ENCODE data around the gene TNFAIP3. TPM values are rescaled to one million over a fixed set of nuclear protein-coding genes. Genes with fewer than 3 reads are reported as not detected.

TNFAIP3 gene
- total and polyA plus RNA-seq, 2 of the 8 experiments (the other 6 are each of a cell fraction or from before 2014, with no cell fraction given), result 1.6 to 2.0 TPM

DNA sequence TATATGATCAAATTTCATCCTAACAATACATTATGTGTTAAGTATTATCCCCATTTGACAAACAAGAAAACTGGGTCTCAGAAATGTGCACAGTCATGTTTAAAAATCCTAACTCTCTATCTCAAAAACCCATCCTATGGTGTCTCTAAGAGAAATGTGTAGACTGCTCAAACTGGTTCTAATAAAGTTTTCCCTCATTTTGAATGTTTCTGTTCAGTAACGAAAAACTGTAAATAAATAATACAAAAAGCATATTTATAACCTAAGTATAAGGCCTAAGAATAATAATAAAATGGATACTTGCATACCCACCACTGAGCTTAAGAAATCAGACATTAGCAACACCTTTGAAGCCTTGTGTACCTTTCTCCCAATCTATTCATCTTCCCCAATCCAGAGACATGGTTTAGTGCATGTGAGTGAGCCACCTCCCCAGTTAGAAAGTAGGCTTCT lies 39.0 kb downstream of the TNFAIP3 start:
- CTCF ChIA-PET (ENCODE audit: partially characterized antibody), result no interaction called here
- H3K79me1 ChIP-seq (ENCODE audit: low read depth, low read length), result no peaks in the 10 kb centered on the region
- no peak overlapping the region for H2BK20ac ChIP-seq (ENCODE audit: low read length)
- TF ChIP-seq POU5F1 (IDR thresholded peaks at IDR 0.05; ENCODE audit: low read depth, low read length), result no peak
- no peak for TF ChIP-seq SP1 (IDR thresholded peaks at IDR 0.05; ENCODE audit: low read depth, low read length)
- no peak for TF ChIP-seq JUND (IDR thresholded peaks at IDR 0.05; ENCODE audit: low read length)
- TF ChIP-seq MAFK (IDR thresholded peaks at IDR 0.05; ENCODE audit: low read depth, low read length), result no peak
- no peak for TF ChIP-seq TBP (IDR thresholded peaks at IDR 0.05; ENCODE audit: low read depth, low read length)
- no peak for TF ChIP-seq ZNF274 (IDR thresholded peaks at IDR 0.05; ENCODE audit: borderline replicate concordance, extremely low read depth, low read length)
- TF ChIP-seq SIN3A (conservative IDR thresholded peaks at IDR 0.05 in 1 of 2, IDR thresholded peaks at IDR 0.05 in 1 of 2; ENCODE audit: low read depth in 1 of 2, low read length in 2 of 2), result no peak
- TF ChIP-seq RNF2 (IDR thresholded peaks at IDR 0.05; ENCODE audit: borderline replicate concordance, low read depth, low read length, missing control alignments, poor library complexity, severe bottlenecking), result no peak
- TF ChIP-seq POLR2A (IDR thresholded peaks at IDR 0.05; ENCODE audit: control extremely low read depth in 1 of 2, low read depth in 2 of 2, low read length in 2 of 2), result no peak

More for the DNA sequence above, 39.0 kb downstream of the TNFAIP3 start:
- DNase-seq (ENCODE audit: low read depth in 1 of 2, low spot score in 2 of 2), result no peak
- H3K56ac ChIP-seq (replicated peaks; ENCODE audit: insufficient read length, low read depth, low read length), result no peak overlapping the region
- no peak overlapping the region for H4K5ac ChIP-seq (ENCODE audit: insufficient read length, low read depth, low read length)
- H3K9me3 ChIP-seq (ENCODE audit: insufficient read depth in 2 of 2, low read depth in 1 of 2, low read length in 1 of 2), result no peaks in the 10 kb centered on the region
- H3K4me1 ChIP-seq (replicated peaks in 1 of 4; ENCODE audit: control insufficient read depth in 3 of 4, insufficient read depth in 4 of 4, low read length in 3 of 4), result no peaks in the 10 kb centered on the region
- no peak overlapping the region for H3K27ac ChIP-seq (ENCODE audit: low read depth, low read length)
- no peak overlapping the region for H2AK5ac ChIP-seq (ENCODE audit: low read depth, low read length)
- no peak for FAIRE-seq
- POLR2A ChIA-PET (ENCODE audit: partially characterized antibody), result no interaction called here
- H3K4me3 ChIP-seq (ENCODE audit: extremely low read depth in 1 of 4, insufficient read depth in 2 of 4, low read depth in 3 of 4, low read length in 4 of 4), result no peak overlapping the region
- H3K4ac ChIP-seq (replicated peaks; ENCODE audit: insufficient read length, low read depth, low read length), result no peak overlapping the region
- H2AFZ ChIP-seq (ENCODE audit: low read length), result no peak overlapping the region
- H2BK15ac ChIP-seq (ENCODE audit: low read length), result no peak overlapping the region
- H3K27me3 ChIP-seq (replicated peaks in 1 of 4; ENCODE audit: control insufficient read depth in 3 of 4, extremely low read depth in 1 of 4, insufficient read depth in 3 of 4, low read length in 3 of 4), result no peaks in the 10 kb centered on the region
- H3K36me3 ChIP-seq (ENCODE audit: control insufficient read depth in 2 of 4, insufficient read depth in 4 of 4, low read length in 3 of 4), result no peaks in the 10 kb centered on the region
- no peaks in the 10 kb centered on the region for H4K20me1 ChIP-seq (replicated peaks in 1 of 2; ENCODE audit: control insufficient read depth in 1 of 2, insufficient read depth in 2 of 2, low read length in 2 of 2)
- WGBS, 2 experiments (ENCODE audit: extremely low coverage in 1 of 2, insufficient coverage in 1 of 2, insufficient read length in 1 of 2, insufficient replicate concordance in 2 of 2, low coverage in 1 of 2, low lambda C conversion rate in 2 of 2, missing lambda C conversion rate in 1 of 2), result 93% methylated on average over 1 of the region's 1 CpG; no CpG with 5 or more reads in 1 of the 2 experiments
- no peaks in the 10 kb centered on the region for H3K23me2 ChIP-seq (ENCODE audit: low read depth, low read length)
- H3K79me2 ChIP-seq (ENCODE audit: control insufficient read depth in 1 of 2, insufficient read depth in 2 of 2, low read length in 2 of 2), result no peaks in the 10 kb centered on the region
- no peak overlapping the region for H4K8ac ChIP-seq (ENCODE audit: extremely low read depth, insufficient read depth, low read length)
- no peak overlapping the region for H2BK120ac ChIP-seq (replicated peaks; ENCODE audit: low read depth, low read length)
- H4K91ac ChIP-seq (replicated peaks; ENCODE audit: insufficient read length, low read length), result no peak overlapping the region
- H3K14ac ChIP-seq (ENCODE audit: insufficient read length), result no peak overlapping the region
- no peak overlapping the region for H3K9ac ChIP-seq (replicated peaks in 1 of 4; ENCODE audit: extremely low read depth in 1 of 4, low read depth in 3 of 4, low read length in 3 of 4)
- H2BK5ac ChIP-seq (ENCODE audit: low read depth, low read length), result no peak overlapping the region
- no peak overlapping the region for H3K18ac ChIP-seq (ENCODE audit: extremely low read depth, low read length)
- no peak overlapping the region for H3K23ac ChIP-seq (ENCODE audit: insufficient read length)
- no peak overlapping the region for H2BK12ac ChIP-seq (ENCODE audit: low read depth, low read length)
- no peak overlapping the region for H3K4me2 ChIP-seq (ENCODE audit: insufficient read depth in 1 of 2, low read depth in 2 of 2, low read length in 2 of 2)
